Dermis microvascular lymphatic vessel endothelial cell (primary cell): ENCODE results near the gene FNDC8. TPM values are rescaled to one million over a fixed set of nuclear protein-coding genes. Genes with fewer than 3 reads are reported as not detected.
A peak's percentile ranks its signal among the peaks of the same experiment; 100 is the strongest.
"Not testable (repeated sequence)": the region's sequence is repeated elsewhere in the genome, so short reads cannot be mapped to it uniquely, and the experiment has no call there.

Source experiments
- DNase-seq, 2 donors: peaks; one replicate each; pipeline versions ENCODE4 v3.0.0 to v3.0.0-alpha.2; 2010; ENCODE audit warnings: low read depth in 2 of 2
- total RNA-seq: library from RNA; depleted of rRNA; stranded (reverse); fragments of >200 nt; gene quantifications from 2 replicates; pipeline ENCODE4 v1.2.1, GENCODE V29; 2014

FNDC8 gene
- total RNA-seq, 1 donor from 2014 or later: under 0.01 TPM

DNA sequence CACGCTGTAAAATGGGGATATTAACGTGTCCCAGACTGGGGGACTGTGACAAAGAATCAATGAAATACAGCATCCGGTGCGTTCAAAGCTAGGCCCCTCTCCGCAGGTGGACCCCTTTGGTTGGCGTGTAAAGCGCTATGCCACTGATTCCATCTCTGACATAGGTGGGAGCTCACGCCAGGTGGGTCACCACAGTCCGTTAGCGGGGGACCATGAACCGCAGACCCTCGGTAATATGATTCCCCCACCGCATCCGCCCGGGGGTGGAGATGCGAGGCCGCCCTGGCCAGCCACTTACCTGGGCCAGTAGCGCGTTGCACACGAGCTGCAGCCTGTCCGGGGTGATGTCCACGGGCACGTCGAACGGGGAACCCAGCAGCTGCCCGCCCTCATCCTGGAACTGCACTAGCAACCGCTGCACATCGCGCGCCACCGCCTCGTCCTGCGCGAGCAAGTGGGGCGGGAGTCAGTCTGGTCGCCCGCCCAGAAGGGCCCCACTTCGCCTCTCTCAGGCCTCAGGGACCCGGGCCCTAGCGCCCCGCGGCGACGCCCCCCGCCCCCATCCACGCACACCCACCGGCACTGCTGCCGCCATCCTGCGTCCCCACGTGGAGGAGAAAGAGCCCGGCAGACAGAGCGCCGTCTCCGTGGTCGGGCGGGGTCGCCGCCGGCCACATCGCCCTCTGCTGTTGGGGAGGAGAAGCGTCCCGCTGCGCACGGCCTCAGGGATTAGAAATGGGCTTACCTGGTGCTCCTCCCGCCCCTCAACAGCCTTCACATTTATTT is 20.5 kb downstream of the FNDC8 start, which contains the start of gene NLE1:
Gene NLE1 (minus strand): TSS at position 623 of the 786 bp plus-strand sequence. CDS start 28 bp downstream, at position 595.
- peak; percentile 56 to 85 for DNase-seq

DNA sequence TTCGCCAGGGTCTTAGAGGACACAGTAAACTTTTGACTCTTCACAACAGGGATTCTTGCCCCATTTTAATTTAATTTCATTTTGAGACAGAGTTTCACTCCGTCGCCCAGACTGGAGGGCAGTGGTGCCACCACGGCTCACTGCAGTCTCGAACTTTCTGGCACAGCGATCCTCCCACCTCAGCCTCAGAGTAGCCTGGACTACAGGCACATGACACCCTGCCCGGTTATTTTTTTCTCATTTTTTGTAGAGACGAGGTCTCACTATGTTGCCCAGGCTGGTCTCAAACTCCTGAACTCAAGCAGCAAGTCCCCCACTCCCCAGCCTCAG is 21.0 kb downstream of the FNDC8 start:
- DNase-seq: no peak

DNA sequence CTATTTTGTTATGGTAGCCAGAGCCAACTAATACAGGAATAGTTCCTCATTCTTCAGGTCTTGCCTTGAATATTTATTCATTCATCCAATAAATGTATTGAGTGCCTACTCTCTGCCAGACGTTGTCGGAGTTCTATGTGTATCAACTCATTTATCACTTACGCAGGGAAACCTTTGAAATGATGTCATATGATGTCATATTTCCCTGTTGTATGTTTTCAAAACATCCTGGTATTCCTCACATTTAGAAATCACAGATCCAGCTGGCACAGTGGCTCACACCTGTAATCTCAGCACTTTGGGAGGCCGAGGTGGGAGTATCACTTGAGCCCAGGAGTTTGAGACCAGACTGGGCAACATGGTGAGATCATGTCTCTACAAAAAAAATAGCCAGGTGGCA is 23.4 kb downstream of the FNDC8 start:
- no peak for DNase-seq

DNA sequence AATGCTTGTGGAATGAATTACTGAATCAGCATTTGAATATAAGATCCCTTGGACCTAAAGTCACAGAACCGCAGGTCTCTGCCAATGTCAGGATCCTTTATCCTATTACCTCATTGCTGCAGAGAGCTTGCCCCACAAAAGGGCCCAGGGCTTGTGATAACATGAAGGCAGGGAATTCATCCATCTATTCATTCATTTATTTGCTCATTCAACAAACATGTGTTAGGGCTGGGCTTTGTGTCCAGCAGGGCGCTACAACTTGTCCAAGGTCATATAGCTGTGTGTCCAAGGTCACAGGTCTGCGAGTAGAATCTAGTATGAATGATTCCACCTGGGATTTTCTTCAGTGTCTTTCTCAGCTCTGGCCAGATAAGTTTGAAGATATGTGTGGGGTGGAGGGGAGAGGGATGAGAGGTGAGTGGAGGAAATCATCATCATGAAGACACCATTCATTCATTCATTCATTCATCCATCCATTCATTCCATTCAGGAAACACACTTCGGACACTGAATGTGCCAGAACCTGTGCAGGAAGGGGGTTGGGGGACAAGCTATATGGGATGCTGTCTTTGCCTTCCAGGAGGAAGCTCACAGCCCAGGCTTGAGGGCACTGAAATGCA is 24.9 kb downstream of the FNDC8 start:
- DNase-seq: no peak

DNA sequence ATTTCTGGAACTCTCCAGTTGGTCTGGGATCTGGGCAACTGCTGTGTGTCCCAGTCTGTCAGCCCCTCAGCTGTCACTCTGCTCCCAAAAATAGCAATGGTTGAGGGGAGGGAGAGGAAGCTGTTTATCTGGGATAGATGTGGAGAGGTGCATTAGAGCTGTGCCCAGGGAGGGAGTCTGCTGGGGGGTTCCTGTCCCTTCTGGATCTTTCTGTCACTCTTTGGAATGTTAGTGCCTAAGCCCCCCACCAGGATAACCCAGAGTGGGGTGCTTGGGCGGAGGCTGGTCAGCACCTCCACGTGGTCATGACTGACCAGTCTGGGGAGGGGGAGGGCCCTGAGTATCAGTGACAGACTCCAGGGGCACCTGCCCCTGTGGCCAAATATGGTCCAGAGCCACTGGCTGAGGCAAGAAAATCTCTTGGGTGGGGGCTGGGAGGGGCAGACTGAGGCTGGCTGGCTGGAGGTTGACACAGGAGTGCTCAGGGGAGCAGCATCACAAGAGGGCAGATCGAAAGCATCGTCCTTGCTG is 26.0 kb downstream of the FNDC8 start, which contains the start of gene UNC45B:
Gene UNC45B (plus strand): TSS at position 443 of the 531 bp plus-strand sequence. CDS start 447 bp downstream, outside the sequence.
- no peak for DNase-seq

DNA sequence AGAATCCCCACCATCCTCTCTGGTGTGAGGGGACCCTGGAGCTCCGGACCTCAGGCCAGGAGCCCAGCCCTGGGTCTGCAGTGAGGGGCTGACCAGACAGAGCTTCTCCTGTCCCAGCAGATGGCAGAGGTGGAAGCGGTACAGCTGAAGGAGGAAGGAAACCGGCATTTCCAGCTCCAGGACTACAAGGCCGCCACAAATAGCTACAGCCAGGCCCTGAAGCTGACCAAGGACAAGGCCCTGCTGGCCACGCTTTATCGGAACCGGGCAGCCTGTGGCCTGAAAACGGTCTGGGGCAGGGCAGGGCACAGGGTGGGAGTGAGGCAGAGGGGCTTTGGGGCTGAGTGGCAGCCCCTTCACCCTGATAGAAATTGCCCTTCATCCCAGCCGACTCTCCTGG is 26.7 kb downstream of the FNDC8 start:
- DNase-seq: no peak

DNA sequence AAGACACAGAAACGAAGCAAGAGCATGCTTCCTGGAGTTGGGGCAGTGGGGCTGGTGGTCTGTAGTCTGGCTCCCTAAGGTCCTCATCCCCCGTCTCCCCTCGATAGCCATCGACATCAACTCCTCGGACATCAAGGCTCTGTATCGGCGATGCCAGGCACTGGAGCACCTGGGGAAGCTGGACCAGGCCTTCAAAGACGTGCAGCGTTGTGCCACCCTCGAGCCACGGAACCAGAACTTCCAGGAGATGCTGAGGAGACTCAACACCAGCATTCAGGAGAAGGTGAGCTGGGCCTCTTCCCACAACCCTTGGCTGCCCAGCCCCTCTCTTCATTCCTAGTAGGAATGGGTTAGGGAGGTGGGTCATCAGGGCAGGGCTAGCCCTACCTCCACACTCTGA is 28.5 kb downstream of the FNDC8 start:
- no peak for DNase-seq

DNA sequence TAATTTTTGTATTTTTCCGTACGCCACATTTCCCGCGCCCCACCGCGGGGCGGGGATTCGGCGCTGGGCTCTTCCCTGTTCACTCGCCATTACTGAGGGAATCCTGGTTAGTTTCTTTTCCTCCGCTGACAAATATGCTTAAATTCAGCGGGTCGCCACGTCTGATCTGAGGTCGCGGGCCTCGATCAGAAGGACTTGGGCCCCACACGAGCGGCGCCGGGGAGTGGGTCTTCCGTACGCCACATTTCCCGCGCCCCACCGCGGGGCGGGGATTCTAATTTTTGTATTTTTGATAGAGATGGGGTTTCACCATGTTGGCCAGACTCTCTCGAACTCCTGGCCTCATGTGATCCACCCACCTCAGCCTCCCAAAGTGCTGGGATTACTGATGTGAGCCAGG is 29.7 kb downstream of the FNDC8 start:
- DNase-seq: not testable (repeated sequence)

DNA sequence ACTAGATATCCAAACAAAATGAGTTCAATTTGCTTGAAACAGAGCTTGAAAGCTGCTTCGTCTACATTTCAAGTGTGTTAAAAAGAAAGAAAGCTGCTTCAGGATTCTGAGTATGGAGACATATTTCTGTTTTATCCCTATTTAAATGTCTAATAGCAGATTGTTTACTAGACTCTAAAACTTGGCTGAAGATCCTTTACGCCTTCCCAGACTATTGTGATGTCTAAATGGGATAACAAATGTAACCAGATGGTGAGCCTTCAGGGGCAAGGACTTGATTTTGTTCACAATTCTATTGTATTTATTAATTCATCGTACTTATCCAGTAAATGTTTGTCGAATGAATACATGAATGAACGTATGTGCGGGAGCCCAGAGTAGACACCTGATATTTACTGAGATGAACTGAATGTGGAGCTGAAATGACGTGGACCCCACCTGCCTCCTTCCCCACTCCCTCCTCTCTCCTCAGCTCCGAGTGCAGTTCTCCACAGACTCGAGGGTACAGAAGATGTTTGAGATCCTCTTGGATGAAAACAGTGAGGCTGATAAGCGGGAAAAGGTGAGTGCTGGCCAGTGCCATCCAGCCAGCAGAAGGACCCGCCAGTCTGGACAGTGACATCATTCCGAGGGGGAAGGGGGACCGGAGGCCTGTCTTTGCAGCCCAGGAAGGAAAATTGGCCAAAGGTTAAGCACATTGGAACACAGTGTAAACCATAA is 31.2 kb downstream of the FNDC8 start:
- no peak for DNase-seq

DNA sequence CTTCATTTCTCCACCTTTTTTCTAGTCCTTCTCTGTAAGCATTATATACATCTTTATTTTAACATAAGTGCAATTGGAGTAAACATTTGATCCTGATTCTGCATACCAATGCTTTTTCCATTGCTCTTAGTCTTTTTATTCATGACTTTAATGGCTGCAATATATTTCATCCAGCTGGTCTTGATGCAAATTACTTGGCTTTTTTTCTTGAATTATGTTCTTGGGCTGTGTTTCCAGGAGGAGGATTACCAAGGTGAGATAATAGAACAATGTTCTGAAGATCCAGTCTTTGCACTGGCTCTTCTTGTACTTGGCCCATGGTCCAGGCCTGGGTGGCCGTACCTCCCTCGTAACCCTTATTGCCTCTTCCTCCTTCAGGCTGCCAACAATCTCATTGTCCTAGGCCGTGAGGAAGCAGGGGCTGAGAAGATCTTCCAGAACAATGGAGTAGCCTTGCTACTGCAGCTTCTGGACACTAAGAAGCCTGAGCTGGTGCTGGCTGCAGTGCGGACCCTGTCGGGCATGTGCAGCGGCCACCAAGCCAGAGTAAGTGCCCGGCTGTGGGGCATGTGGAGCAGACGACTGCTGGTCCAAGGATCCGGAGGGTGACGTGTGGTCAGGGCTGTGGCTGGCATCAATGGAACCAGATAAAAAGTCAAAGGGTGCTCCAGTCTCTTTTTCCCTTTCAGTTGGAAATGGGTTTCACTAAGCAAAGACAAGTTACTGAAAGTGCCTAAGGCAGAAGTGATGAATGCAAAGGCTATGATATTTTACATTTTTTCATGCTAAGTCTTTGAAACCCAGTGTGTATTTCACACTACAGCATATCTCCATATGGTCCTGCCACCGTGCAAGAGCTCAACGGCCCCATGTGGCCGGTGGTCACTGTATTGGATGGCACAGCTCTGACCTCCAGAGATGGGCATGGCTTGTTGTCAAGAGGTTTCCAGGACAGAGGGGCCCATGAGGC is 33.1 kb downstream of the FNDC8 start:
- no peak for DNase-seq

DNA sequence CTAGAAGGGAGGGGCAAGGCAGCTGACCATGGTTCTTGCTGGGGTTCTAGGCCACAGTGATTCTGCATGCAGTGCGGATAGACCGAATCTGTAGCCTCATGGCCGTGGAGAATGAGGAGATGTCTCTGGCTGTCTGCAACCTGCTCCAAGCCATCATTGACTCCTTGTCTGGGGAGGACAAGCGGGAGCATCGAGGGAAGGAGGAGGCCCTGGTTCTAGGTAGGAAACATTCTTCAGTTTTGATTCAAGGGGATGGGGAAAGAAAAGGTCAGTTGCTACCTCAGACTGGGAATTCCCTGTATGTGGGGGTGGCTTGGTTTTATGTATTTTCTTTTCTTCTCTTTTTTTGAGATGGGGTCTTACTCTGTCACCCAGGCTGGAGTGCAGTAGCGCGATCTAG is 33.8 kb downstream of the FNDC8 start:
- no peak for DNase-seq

DNA sequence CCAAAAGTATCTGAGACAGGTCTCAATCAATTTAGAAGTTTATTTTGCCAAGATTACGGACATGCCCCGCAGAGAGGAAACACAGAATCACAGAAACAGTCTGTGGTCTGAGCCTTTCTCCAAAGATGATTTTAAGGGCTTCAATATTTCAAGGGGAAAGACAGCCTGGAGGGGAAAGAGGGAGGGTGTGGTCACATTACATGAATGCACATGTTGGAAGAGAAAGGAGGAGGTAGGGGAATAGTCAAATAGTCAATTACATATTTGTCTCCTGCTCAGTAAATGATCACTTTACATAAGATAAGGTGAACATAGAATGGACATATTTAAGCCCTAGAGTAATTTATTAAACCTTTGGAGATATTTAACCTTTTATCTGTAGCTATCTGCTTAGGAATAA is 38.5 kb downstream of the FNDC8 start:
- no peak for DNase-seq

DNA sequence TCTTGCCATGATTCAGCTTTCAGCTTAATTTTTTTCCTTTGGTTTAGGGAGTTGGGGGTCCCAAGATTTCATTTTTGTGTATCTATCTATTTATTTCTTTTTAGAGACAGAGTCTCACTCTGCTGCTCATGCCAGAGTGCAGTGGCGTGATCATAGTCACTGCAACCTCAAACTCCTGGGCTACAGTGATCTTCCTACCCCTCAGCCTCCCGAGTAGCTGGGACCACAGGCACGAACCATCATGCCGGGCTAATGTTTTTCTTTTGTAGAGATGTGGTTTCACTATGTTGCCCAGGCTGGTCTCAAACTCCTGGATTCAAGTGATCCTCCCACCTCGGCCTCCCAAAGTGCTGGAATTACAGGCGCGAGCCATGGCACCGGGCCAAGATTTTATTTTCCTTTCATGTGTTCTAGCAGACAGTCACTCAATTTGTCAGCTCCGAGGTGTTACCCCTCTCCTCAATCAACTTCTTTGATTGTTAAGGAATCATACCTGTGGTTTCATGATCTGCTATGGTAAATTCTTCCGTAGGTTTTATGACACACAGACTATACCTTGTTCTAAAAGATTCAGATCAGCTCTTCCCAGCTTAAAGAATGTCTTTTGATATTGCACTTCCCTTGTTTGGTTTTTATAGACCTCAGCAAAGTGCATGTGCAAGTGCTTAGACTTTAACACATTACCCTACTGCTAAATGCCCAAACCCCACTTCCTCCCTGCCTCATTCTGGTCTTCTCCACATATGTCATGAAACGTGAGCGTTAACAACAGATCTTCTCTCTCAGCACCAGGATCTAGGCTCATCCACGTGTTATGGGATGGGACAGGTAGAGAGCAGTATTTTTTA is 39.2 kb downstream of the FNDC8 start:
- DNase-seq: no peak

DNA sequence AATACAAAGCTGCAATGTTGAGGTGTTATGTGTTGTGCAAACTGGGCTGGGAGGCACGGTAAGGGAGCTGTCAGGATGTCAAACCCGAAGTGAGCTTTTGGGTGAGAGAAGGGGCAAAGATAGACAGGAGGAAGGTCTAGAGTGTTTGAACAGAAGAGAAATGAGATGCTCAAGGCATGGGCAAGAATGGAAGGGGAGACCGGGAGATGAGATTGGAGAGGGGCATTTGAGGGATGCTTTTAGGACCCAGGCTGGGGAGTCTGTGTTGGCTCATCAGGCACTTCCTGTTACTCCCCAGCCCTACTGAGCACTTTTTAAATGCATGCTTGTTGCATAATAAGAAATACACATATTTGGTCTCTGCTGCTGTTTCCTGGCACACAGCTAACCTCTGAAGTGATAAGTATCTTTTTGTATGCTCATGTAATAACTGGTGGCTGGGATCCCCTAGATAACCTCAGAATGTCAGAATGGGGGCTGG is 39.9 kb downstream of the FNDC8 start:
- DNase-seq: no peak

DNA sequence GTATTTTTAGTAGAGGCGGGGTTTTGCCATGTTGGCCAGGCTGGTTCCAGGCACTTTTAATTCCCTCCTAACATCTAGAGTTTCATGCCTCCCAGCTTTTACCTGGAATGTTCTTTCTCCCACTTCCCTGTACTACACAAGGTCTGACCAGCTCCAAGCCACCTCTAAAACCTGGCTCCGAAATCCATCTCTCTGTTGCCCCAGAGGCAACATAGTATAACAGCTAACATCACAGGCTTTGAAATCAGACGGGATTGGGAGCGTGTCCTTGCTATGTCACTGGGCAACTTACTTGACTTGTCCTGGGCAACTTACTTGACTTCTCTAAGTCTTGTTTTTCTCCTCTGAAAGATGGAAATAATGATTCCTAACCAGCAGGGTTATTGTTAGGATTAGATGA is 41.3 kb downstream of the FNDC8 start:
- no peak for DNase-seq

DNA sequence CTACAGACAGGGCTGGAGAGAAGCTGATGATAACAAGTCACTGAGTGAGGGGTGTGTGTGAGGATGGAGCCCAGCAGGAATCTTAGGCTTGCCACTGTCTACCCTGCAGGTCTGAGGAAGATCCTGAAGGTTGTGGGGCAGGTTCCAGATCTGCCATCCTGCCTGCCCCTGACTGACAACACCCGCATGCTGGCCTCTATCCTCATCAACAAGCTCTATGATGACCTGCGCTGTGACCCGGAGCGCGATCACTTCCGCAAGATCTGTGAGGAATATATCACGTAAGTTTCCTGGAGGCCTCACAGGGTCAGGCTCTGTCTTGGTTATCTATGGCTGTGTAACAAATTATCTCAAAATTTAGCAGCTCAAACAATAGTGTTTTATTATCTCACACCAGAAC is 42.5 kb downstream of the FNDC8 start:
- DNase-seq: no peak

DNA sequence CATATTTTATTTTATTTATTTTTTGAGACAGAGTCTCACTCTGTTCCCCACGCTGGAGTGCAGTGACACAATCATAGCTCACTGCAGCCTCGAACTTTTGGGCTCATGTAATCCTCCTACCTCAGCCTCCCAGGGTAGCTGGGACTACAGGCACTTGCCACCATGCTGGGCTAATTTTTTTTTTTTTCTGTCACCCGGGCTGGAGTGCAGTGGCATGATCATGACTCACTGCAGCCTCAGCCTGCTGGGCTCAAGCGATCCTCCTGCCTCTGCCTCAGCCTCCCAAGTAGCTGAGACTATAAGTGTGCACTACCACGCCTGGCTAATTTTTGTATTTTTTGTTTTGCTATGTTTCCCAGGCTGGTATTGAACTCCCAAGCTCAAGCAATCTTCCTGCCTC is 43.3 kb downstream of the FNDC8 start:
- no peak for DNase-seq

DNA sequence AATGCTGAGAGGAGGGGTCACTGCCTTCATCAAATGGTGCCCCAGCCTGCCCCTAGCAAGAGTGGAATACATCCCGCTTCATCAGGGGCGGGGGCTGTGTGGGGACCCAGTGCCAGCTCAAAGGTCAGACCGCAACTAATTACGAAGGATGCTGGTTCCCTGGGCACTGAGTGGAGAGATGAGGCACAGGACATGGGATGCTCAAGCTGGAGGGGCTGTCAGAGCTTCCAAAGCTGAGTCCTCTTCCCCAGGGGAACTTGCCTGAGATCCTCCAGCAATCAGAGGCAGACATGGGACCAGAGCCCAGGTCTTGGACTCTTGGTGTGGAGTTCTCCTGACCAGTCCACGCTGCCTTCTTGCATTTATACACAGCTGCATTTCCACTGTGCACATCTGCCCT is 45.1 kb downstream of the FNDC8 start:
- DNase-seq: no peak

DNA sequence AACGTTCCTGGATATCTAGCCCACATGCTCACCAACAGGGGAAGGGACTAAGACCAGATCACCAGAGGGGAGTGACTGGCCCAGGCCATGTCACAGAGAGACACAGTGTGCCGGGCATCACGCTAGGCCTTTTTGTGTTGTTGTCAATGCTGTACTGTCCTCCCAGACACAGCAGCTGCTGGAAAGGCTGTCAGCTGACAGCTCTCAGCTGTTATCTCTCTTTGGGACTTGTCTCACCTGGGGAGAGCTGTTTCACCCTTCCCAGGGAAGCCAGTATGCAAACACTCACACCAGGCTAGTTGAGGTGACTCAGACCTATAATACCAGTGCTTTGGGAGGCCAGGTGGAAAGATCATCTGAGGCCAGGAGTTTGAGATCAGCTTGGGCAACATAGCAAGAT is 45.6 kb downstream of the FNDC8 start:
- DNase-seq: no peak

DNA sequence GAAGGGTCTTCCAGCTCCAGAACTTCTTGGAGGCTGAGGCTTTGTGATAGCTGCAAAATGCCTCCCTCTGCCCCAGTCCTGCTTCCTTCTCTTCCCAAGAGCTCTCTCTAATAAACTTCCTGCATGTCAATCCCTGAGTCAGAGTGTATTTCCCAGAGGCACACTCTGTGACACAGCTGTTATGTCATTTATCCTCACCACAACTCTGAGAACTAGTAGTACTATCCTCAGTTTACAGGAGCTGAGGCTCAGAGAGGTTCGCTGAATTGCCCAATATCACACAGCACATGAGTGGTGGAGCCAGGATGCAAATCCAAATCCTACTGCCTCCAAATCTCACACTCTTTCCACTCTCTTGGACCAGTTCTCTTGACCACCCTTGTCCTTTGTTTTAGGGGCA is 46.3 kb downstream of the FNDC8 start:
- DNase-seq: no peak
